ENCODE results near the gene CD44.

The CD44 gene

DNA sequence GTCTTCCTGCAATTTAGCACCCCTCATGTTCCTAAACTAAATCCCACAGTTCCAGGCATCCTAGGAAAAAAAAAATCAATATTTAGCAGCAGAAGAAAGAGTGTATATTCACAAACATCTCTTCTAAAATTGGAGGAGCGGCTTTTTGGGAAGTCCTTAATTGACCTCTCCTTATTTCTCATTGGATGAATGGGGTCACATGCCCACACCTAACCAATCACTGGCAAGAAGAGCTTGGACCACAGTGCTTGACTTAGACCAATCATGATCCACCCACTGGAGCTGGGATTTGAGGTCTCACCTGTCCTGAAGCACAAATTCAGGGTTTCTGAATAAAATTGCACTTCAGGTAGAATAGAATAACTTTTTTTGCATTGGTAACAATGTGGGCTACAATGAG is 16.0 kb downstream of the CD44 start:
- no peak for DNase-seq (ENCODE audit: low read depth, low spot score)
- peak overlapping the region; percentile 95 for H3K27ac ChIP-seq

DNA sequence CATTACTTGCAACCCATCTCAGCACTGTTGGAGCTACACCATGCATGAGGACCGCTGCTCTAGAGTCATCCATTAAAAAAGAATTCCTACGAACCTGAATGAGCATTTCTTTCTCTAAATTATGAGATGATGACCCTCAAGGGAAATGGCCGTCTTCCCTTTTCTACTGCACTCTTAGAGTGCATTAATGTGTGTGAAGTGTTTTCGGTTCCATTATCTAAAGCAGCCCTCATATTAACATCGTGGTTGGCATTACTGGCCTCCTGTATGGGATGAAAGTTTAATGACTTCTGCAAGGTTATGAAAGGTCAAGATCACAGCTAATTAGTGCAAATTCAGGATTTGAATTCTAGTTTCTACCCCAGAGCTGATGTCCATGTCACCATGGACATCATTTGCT is 16.7 kb downstream of the CD44 start:
- no peak for DNase-seq (ENCODE audit: low read depth, low spot score)
- H3K27ac ChIP-seq: peak overlapping the region; percentile 95

DNA sequence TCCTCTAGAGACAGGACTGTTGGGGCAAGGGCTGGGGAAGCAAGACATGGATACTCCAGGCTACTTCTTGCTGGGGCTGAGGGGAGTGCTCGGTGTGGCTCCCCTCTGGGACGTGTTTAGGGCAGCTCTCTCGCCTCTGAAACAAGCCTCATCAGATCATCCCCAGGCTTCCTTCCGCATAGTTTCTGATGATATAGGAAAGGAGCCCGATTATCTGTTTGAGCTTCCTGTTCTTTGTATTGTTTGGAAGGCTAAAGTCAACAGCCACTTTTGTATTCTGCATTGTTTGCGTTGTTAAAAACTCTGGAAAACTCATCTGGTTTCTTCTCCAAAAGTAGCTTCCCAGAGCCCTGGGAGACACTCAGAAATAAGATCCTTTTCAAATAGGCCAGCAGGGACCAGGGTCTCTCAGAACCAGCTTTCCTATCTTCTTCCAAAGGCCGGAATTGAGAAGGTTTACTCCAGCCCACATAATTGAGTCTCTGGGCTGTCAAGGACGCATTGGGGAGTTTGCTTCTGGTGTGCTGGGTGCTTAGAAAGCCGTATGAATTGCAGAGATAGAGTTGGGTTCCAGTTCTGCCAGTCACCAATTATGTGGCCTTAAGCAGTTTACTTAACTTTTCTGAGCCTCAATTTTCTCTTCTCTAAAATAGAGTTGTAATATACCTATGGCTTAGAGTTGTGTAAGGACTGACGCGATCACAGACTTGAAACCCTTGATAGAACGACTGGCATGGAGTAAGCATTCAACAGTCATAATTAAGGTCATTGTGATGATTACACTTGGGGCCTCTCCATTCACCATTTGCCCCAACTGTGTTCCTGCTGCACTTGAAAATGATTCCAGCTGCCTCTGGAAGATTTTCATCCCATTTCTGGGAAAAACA is 19.1 kb downstream of the CD44 start:
- H3K27ac ChIP-seq: peak overlapping the region; percentile 95
- DNase-seq (ENCODE audit: low read depth, low spot score): no peak

DNA sequence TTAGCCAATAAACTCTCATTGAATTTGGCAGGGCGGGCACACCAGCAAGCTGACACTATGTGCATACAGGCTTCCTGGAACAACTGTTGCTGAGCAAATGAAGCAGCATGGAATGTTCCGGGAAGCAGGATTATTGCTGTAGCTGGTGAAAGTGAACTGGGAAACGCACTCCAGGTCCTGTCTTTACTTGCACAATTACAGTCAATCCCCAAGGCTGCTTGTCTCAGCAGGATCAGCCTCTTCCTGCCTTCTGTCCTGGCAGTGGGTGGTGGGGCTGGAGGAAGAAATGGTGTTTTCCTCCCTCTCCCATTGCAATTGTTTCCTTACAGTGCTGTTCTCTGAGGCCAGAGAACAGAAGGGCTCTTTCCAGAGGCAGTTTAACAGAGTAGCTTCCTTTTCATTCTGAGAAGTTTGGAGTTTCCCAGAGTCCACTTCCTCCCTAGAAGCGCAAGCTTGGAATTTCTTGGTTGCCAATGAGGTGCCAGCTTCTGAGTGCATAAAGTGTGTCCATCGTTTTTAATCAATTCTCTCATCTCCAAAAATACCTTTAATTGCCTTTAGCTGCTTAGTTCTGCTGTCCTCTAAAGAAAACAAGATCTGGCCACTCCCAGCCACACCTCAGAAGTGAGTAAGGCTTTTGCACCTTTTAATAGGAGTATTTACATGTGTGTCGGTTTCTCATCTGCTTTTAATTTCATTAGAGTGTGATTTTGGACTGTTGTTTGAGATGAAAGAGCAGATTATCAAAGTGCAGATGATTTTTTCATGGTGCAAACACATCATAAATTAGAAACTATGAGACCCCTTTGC is 19.9 kb downstream of the CD44 start:
- no peak for DNase-seq (ENCODE audit: low read depth, low spot score)
- H3K27ac ChIP-seq: peak overlapping the region; percentile 95

DNA sequence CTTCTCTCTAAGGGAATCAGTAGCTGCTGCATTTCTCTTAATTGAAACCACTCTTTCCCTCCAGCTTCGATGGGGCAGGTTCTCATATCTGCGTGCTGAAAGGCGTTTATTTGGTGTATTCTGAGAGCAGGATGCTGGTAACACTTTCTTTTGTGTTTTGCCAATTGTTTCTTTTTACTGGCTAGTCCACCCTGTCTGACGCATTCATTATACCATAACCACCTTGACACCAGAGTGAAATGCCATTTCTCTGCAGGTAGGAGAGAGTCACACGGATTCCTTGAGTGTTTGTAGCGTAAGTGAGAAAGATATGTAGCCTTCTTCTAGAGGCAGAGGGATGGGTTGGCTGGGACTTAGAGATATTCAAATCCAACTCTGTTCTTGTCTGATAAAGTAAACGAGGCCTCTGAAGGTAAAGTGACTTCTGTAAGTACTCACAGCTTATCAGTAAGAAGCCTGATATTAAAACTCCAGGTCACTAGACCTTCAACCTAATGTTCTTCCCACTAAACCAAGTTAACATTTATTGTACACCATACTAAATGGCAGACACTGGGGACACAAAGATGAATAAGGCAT is 21.4 kb downstream of the CD44 start:
- no peak for DNase-seq (ENCODE audit: low read depth, low spot score)
- peak overlapping the region; percentile 95 for H3K27ac ChIP-seq

DNA sequence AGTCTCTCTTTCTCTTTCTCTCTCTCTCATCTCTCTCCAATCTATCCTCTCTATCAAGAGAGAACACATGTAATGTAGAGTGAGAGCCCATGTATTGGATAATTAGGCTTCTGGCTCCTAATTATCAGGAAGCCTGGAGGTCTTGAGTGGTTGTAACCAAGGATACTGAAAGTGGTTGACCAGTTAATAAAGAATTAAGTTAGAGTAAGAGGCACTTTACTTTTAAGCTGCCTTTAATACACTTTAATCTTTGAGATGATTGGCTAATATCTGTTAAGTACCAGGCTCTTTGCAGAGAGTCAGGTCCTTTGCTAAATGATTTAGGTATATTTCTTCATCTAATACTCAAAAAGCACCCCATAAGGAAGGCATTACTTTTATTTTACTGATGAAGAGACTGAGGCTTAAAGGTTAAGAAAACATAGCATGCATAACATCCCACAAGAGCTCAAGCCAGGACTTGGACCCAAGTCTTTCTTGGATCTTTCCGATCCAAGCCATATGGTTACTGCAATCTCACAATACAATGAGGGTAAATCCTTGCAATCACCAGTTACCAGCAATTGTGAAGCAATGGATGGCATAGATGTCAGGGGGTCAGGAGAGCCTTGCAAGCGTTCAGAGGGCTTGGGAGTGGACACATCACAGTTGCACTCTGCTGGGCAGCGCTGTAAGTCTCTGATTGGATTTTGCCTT is 22.1 kb downstream of the CD44 start:
- DNase-seq (ENCODE audit: low read depth, low spot score): no peak
- peak overlapping the region; percentile 95 for H3K27ac ChIP-seq

DNA sequence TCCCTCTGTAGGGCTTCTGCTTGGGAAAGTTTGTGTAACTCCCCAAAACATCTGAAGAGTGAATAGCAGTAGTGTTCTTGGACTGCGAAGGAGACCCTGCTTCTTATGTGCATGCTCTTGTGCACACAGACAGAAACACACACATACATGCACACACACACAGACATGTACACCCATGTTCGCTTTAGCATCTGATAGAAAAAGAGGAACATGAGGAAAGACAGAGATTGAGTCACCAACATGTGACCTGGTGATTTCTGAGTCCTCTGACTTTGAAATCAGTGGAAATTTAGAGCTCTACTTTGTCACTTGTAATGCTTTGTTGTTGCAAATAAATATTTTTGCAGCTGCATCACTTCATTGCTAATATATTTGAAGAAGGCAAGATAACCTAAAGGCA is 23.8 kb downstream of the CD44 start:
- no peak for DNase-seq (ENCODE audit: low read depth, low spot score)
- peak overlapping the region; percentile 95 for H3K27ac ChIP-seq

DNA sequence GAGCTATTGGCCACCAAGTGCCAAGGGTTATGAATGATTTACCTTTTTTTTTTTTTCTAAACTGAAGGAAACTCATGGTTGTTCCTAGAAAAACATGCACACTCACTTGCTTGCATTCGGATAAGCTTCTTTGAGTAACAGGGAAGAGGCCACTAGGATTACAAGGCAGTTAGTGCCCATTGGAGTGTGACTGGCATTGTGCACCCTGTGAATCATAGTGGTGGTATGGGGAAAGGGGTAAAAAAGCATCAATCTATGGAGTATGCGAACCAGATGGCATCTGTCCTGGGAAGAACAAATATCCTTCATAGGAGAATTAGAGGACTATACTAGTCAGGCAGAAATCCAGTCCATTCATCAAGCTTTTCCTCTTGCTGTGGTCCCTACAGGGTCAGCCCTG is 24.2 kb downstream of the CD44 start:
- peak overlapping the region; percentile 95 for H3K27ac ChIP-seq
- no peak for DNase-seq (ENCODE audit: low read depth, low spot score)

DNA sequence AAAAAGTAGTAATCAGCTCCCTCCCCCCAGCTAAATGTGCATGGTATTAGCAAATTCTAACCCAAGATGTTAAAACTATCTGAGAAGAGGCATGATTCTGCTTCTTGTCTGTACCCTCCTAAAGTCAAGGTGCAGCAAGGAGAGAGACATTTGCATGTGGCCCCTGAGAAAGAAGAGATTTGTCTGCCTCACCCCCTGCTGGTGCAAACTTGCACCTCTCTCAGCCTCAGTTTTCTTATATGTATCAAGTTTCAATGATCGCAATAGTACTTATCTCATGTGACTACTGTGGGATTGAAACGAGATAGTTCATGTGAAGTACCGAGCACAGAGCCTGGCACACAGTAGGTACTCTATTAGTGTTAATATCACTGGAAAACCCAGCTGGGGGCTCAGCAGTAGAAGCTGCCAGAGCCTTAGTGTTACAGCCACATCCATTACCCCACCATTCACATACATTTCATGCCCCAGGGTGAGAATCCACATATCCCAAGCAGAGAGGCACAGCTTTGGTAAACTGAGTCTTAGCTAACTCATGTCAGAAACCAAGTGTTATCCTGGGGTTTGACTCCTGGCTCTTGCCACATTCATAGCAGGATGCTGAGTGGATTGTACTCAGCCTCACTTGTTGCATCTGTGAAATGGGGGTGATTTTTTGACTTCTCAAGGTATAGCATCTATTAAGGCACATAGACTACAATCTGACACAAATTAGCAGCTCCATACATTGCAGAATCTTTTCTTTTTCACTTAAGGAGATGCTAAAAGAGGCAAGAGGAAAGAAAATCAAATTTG is 24.9 kb downstream of the CD44 start:
- H3K27ac ChIP-seq: peak overlapping the region; percentile 95

DNA sequence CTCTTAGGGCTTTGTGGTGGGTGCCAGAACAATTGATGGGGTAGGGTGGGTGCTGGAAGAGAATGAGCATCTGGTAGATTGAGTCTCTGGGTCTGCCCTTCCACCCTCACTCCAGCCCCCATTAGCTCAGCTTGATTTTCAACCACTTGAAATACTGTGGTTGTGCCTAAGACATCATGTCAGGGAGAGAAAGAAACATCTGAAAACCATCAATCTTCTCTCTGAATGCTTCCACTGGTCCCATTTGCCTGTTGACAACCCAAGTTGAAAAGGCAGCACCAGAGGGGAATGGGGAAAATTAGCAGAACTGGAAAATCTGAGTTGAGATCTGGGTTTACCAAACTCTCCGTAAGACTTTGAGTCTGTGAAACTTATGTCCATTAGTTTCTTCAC is 26.1 kb downstream of the CD44 start:
- no peak for DNase-seq (ENCODE audit: low read depth, low spot score)
- peak overlapping the region; percentile 95 for H3K27ac ChIP-seq

More for the DNA sequence above, 24.9 kb downstream of the CD44 start:
- DNase-seq (ENCODE audit: low read depth, low spot score): no peak

DNA sequence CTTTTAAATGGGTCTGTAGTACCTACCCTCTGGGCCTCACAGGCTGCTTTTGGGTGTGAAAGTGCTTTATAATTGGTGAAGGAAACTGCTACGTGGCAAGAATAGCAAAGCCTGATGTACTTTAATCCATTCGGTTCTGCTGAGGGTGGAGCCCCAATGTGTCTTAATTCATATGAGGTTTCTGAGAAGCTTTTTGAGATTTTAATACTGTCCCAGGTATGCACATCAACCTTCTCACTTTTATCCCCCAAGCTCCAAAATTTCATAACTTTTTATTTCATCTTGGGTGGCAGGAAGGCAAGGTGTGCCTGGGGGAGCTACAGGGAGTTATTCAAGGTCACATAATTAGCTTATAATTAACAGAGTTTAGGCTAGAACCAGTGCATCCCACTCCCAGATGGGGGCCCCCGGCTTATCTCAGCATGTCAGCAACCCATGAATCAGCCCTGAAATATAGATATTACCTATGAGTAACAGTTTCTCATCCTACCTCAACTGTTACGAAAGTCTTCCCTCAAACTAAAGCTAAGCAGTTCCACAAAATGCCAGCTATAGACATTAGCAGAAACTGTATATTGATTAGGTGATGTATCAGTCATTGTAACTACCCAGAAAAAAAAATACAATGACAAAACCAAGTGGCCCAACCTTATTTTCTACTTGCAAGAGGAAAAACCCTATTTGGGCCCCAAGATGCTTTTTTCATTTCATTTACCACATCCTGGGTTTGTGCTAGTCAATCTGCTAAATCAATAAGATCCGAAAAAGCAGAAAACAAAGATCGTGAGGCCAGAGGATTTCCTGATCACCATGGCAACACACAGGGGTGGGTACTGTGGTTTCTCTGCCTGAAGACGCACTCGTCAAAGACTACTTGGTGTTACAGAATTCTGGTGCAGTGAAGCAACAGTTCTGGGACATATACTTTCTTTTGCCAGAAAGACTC is 26.7 kb downstream of the CD44 start:
- H3K27ac ChIP-seq: peak overlapping the region; percentile 95
- no peak for DNase-seq (ENCODE audit: low read depth, low spot score)

DNA sequence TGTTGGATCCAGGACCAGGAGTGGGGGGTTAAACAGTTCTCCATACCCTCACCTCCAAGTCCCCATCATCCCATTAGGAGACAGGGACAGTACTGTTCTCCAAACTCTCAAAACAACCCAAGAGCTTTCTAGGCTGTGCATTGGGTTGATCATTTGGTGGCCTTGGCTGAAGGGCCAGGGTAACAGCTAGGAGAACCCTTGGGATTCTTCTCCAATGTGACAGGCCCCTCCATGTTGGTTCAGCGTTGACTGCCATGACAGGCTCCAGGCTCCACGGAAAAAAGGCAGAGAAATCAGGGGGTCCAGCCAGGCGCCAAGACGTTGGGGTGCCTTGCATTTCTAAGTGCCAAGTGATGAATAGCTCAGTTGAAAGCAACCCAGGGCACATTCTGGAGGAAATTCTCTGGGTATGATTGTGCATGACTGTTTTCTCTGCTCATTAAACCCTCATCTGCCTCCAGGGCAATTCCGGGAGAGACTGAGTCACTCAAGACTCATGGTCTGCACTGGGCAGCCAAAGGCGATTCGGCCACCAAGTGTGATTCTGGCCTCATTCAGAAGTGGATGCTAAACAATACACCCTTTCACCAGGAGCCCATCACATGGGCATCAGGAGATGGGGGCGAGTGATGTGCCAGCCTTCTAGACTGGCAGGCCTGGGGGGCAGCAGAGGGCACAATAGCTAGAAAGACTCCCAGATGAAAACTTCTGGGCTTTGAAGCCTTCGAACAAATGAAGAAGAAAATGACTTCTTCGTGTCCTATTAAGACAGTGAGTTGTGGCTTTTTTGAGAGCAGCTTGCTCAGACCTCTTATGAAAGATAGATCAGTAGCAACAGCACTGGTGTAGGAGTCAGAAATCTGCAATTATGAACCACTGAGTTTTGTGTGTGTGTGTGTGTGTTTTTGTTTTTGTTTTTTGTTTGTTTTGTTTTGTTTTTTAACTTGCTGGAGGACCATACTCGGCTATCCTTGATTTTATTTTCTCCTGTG is 27.7 kb downstream of the CD44 start:
- H3K27ac ChIP-seq: peak overlapping the region; percentile 95
- peak; percentile 76 for DNase-seq (ENCODE audit: low read depth, low spot score)

DNA sequence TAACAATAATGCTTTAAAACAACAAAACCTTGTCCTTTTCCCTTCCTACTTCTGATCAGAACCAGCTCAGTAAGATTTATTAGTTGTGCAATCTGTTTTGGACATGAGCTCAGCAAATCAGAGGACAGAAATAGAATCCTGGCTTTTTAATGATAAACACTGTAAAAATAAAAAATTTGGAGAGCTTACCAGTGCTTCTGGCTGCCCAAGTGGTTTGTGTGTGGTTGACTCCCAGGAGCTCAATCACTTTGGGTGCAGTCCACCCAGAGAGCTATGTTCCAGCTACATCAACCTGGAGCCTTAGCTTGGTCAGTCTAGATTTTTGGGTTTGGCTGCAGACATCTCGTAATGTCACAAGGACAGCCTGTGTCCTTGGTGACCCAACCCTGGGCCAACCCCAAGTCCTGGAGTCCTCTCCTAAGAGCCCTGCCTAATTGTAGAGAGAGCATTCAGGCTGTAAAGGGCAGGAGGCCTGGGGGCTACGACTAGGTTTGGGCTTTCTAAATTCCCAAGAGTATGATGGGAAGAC is 28.5 kb downstream of the CD44 start:
- DNase-seq (ENCODE audit: low read depth, low spot score): no peak
- peak overlapping the region; percentile 95 for H3K27ac ChIP-seq

DNA sequence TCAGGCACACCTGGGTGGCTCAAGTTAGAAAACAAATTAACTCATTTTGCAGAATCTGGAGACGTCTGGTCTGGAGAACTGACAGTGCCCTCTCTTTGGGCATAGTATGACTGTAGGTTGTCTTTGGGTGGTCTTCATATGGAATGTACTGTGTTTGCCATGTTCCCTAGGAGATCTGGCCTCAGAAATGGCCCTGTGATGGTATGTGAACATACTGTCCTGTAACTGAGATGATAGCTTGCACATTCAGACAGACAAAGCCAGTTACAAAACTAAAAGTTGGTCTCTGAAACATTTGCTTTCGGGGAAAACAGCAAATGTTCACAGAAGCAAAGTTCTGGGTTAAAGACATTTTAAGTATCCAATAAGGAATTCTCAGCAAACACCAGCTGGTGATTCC is 29.7 kb downstream of the CD44 start:
- DNase-seq (ENCODE audit: low read depth, low spot score): no peak
- H3K27ac ChIP-seq: peak overlapping the region; percentile 95

DNA sequence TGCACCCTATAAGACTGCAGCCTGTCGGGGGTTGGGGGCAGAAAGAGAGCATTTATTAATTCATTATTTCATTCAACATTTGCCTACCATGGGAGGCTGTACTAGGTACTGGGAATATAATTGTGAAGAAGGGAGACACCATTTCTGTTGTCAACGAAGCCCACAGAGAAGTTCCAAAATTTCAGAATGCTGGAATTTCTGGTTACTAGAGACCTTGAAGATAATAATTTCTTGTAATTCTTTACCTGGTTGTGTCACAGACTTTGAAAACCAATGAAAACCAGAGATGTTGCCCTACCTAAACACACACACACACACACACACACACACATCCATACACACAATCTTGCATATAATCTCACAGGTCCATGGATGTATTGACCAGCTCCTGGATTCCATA is 30.1 kb downstream of the CD44 start:
- H3K27ac ChIP-seq: peak overlapping the region; percentile 95
- DNase-seq (ENCODE audit: low read depth, low spot score): no peak

DNA sequence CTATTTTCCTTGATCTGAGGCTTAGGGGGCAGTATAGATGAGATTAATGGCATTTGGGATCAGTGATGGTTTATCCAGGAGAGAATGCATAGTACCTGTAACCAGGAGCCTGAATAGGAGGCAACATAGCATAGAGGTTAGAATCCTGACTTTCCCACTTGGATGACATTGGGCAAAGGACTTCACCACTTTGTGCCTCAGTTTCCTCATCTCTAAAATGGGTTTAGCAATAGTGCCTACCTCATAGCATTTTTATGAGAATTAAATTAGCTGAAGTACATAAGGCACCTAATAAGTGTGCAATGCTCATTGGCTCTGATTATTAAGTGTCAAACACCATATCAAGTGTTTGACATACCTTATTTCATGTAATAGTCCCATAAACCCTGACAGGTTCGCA is 30.8 kb downstream of the CD44 start:
- H3K27ac ChIP-seq: peak overlapping the region; percentile 95

DNA sequence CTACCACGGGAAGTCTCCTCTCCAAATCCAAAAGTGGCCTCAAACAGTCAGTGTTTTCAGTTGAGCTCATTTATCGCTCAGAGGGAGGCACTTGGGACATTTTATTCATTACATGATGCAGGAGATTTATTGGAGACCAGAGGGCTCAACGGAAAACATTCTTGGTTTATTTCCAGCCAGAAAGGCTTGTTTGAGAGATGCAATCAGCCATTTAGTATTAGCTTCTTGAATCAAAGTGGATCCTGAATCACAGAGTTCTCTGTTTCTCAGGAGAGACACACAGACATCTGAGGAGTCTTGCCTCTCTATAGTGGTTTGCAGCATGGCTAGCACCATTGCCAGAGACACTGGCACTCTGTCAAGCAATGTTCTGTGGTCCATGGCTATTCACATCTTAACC is 31.5 kb downstream of the CD44 start:
- H3K27ac ChIP-seq: peak overlapping the region; percentile 95

More for the DNA sequence above, 30.8 kb downstream of the CD44 start:
- no peak for DNase-seq (ENCODE audit: low read depth, low spot score)

More for the DNA sequence above, 31.5 kb downstream of the CD44 start:
- no peak for DNase-seq (ENCODE audit: low read depth, low spot score)
